Measurements from ENCODE around the gene IGF2BP2.
"Not testable (repeated sequence)": the region's sequence is repeated elsewhere in the genome, so short reads cannot be mapped to it uniquely, and the experiment has no call there.

- TF ChIP-seq CTCF (IDR thresholded peaks at IDR 0.05 in 8 of 11, conservative IDR thresholded peaks at IDR 0.05 in 3 of 11); POLR2A (IDR thresholded peaks at IDR 0.05): not testable (repeated sequence)
Measured at GRCh38 chr3:185838417-185838989, 13.7 kb upstream of the IGF2BP2 start.
